Peyer's patch (tissue), 4 donors: ENCODE results near the gene MTG1. TPM values are rescaled to one million over a fixed set of nuclear protein-coding genes. Genes with fewer than 3 reads are reported as not detected.
A peak's percentile ranks its signal among the peaks of the same experiment; 100 is the strongest.

ENCODE experiments used
- DNase-seq, 3 donors: peaks; one replicate each; pipeline ENCODE4 v3.0.0-alpha.2; 2017 to 2019
- H3K27ac ChIP-seq, 4 donors: fragments of 200-600 bp; sonication (generic); one replicate each; pipeline ENCODE4 v1.5.1; 2016 to 2019
- H3K27me3 ChIP-seq, 2 donors: fragments of 200-600 bp; sonication (generic); one replicate each; pipeline ENCODE4 v1.5.1; 2019
- H3K36me3 ChIP-seq, 3 donors: fragments of 200-600 bp; sonication (generic); one replicate each; pipeline ENCODE4 v1.5.1; 2016 to 2019
- H3K4me1 ChIP-seq, 4 donors: fragments of 200-600 bp; sonication (generic); one replicate each; pipeline ENCODE4 v1.5.1; 2016 to 2019
- H3K4me3 ChIP-seq, 4 donors: fragments of 200-600 bp; sonication (generic); 1 replicate in 3 of 4; 2 replicates in 1 of 4; pipeline ENCODE4 v1.5.1; 2016 to 2019; ENCODE audit warnings: mild to moderate bottlenecking in 1 of 4
- H3K9me3 ChIP-seq, 4 donors: fragments of 200-600 bp; sonication (generic); one replicate each; pipeline ENCODE4 v1.5.1; 2016 to 2019; ENCODE audit warnings: mild to moderate bottlenecking in 1 of 4
- CTCF ChIP-seq, 6 experiments: fragments of 450-650 bp in 4 of 6; fragments of 200-600 bp in 2 of 6; sonication (generic) in 1 of 6; IDR thresholded peaks; one replicate each; pipeline ENCODE4 v1.5.1; 2017 to 2019; ENCODE audit warnings: antibody characterized with exemption in 6 of 6, mild to moderate bottlenecking in 3 of 6, moderate library complexity in 1 of 6
- POLR2A ChIP-seq, 2 donors: fragments of 450-650 bp; IDR thresholded peaks; one replicate each; pipeline ENCODE4 v1.5.1; 2017; ENCODE audit warnings: antibody characterized with exemption in 2 of 2, mild to moderate bottlenecking in 2 of 2, moderate library complexity in 2 of 2
- total RNA-seq, 4 donors: library from RNA; depleted of rRNA; stranded (reverse); fragments of >200 nt; gene quantifications; one replicate each; pipeline ENCODE4 v1.1.0, GENCODE V29; 2016

Gene MTG1
- total RNA-seq, 4 donors from 2014 or later: 44.7 to 110 (median 103) TPM

- H3K36me3 ChIP-seq: peaks cover 0 to 20% (median 0%) of the 10 kb centered on the region in 3 donors
These were observed 37.2 kb upstream of the MTG1 start for GRCh38 chr10:133356549-133357284.

GRCh38 chr10:133357285-133358161 lies 36.4 kb upstream of the MTG1 start, which contains the start of gene FUOM:
Gene FUOM, minus strand, starts transcription at chr10:133358019. Its CDS starts 12 bp downstream, at chr10:133358007.
- Histone ChIP-seq H3K36me3 (peaks cover 0 to 19% (median 0%) of the 10 kb centered on the region in 3 donors), H3K4me3 (peak within 1 kb of the TSS; percentile 73 to 96 (median 85)), H3K9me3 (no peaks in the 10 kb centered on the region), H3K27ac (peak within 1 kb of the TSS; percentile 76 to 97 (median 84)), H3K27me3 (no peaks in the 10 kb centered on the region), H3K4me1 (peaks cover 7 to 39% (median 10%) of the 10 kb centered on the region in 4 donors)
- peak; percentile 27 to 50 for TF ChIP-seq POLR2A (IDR thresholded peaks at IDR 0.05)
- TF ChIP-seq CTCF (IDR thresholded peaks at IDR 0.05): peak in 1 of 6 experiments; percentile 30
- DNase-seq: peak; percentile 71 to 82 (median 82)

More at GRCh38 chr10:133356549-133357284, 37.2 kb upstream of the MTG1 start:
- H3K27me3 ChIP-seq: no peaks in the 10 kb centered on the region
- H3K27ac ChIP-seq: peak overlapping the region; percentile 76 to 97 (median 84)
- DNase-seq: no peak
- H3K4me3 ChIP-seq: peak overlapping the region; percentile 73 to 96 (median 85)
- H3K9me3 ChIP-seq: no peaks in the 10 kb centered on the region
- TF ChIP-seq CTCF (IDR thresholded peaks at IDR 0.05) (no peak), POLR2A (IDR thresholded peaks at IDR 0.05) (no peak)
- peaks cover 7 to 39% (median 10%) of the 10 kb centered on the region in 4 donors for H3K4me1 ChIP-seq

GRCh38 chr10:133358162-133358924 lies 35.6 kb upstream of the MTG1 start:
- Histone ChIP-seq H3K4me1 (peaks cover 7 to 39% (median 10%) of the 10 kb centered on the region in 4 donors), H3K27me3 (no peaks in the 10 kb centered on the region), H3K27ac (peak overlapping the region; percentile 50 to 97 (median 83)), H3K9me3 (no peaks in the 10 kb centered on the region), H3K36me3 (peaks cover 0 to 27% (median 0%) of the 10 kb centered on the region in 3 donors), H3K4me3 (peak overlapping the region in 2 of 4 donors; percentile 89 to 96)
- no peak for DNase-seq
- TF ChIP-seq POLR2A (IDR thresholded peaks at IDR 0.05) (no peak), CTCF (IDR thresholded peaks at IDR 0.05) (no peak)

GRCh38 chr10:133358925-133359310 lies 35.0 kb upstream of the MTG1 start:
- Histone ChIP-seq H3K27me3 (no peaks in the 10 kb centered on the region), H3K4me3 (no peak overlapping the region), H3K27ac (peak overlapping the region; percentile 38 to 97 (median 70)), H3K4me1 (peaks cover 7 to 39% (median 10%) of the 10 kb centered on the region in 4 donors), H3K36me3 (peaks cover 0 to 32% (median 0%) of the 10 kb centered on the region in 3 donors), H3K9me3 (no peaks in the 10 kb centered on the region)
- DNase-seq: no peak
- TF ChIP-seq POLR2A (IDR thresholded peaks at IDR 0.05): no peak
- TF ChIP-seq CTCF (IDR thresholded peaks at IDR 0.05): no peak

- TF ChIP-seq CTCF (IDR thresholded peaks at IDR 0.05) (peak in 1 of 6 experiments; percentile 11), POLR2A (IDR thresholded peaks at IDR 0.05) (peak in 1 of 2 donors; percentile 49)
- peaks cover 0 to 39% (median 0%) of the 10 kb centered on the region in 3 donors for H3K36me3 ChIP-seq
- no peak overlapping the region for H3K4me3 ChIP-seq
- H3K27me3 ChIP-seq: no peaks in the 10 kb centered on the region
- peaks cover 7 to 43% (median 10%) of the 10 kb centered on the region in 4 donors for H3K4me1 ChIP-seq
- peak; percentile 45 to 88 (median 87) for DNase-seq
- no peaks in the 10 kb centered on the region for H3K9me3 ChIP-seq
- H3K27ac ChIP-seq: peak overlapping the region in 3 of 4 donors; percentile 50 to 97 (median 90)
These were observed 34.4 kb upstream of the MTG1 start for GRCh38 chr10:133359554-133359971.
